Measurements from ENCODE around the gene CREBBP. TPM values are rescaled to one million over a fixed set of nuclear protein-coding genes. Genes with fewer than 3 reads are reported as not detected.

The CREBBP gene
- total RNA-seq, 1 donor from 2014 or later: 35.3 TPM

DNA sequence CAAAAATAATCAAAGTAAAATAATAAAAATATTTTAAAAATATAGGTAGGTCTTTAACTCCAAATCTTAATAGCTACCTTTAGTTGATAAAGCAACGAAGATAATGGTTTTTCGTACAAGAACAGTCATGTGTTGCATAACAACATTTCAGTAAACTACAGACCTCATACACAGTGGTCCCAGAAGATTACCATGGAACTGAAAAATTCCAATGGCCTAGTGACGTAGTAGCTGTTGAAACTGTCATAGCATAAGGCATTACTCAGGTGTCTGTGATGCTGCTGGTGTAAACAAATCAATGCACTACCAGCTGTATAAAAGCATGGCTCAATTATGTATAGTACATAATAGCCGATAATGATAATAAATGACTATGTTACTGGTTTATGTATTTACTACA lies 43.9 kb downstream of the CREBBP start:
- DNase-seq (no peak), ATAC-seq (ENCODE audit: poor library complexity) (no peak)
- intact Hi-C loops (cut with DNase I): no loop called here

DNA sequence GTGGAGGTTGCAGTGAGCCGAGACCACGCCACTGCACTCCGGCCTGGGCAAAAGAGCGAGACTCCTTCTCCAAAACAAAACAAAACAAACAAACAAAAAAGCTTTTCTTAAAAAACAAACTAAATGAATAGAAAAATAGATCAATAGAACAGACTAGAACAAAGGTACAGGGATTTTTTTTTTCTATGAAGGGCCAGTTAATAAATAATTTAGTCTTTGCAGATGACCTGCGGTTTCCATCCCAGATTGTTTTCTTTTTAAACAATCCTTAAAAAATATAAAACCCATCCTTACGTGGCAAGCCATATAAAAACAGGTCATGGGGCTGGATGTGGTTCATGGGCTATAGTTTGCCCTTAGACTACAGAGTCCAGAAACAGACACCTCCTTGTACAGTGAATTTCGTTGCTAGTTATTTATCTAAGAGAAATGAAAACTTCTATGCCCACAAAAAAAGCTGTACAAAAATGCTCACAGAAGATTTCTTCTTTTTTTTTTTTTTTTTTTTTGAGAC lies 45.4 kb downstream of the CREBBP start:
- ATAC-seq (ENCODE audit: poor library complexity) (no peak), DNase-seq (no peak)
- intact Hi-C loops (cut with DNase I): no loop called here

DNA sequence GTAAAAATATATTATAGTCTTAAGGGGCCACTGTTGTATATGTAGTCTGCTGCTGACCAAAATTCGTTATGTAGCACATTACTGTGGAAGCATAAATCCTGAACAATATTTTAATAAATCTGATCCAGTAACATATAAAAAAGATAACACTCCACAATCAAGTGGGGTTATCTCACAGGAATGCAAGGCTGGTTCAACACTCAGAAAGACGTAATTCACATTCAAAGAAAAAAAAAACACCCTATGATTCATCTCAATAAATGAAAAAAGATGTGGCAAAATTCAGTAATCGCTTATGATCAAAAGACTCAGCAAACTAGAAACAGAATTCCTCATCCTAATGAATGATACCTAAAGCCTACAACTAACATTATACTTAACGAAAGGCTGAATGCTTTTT lies 47.8 kb downstream of the CREBBP start:
- intact Hi-C loops (cut with DNase I): no loop called here
- no peak for ATAC-seq (ENCODE audit: poor library complexity)

DNA sequence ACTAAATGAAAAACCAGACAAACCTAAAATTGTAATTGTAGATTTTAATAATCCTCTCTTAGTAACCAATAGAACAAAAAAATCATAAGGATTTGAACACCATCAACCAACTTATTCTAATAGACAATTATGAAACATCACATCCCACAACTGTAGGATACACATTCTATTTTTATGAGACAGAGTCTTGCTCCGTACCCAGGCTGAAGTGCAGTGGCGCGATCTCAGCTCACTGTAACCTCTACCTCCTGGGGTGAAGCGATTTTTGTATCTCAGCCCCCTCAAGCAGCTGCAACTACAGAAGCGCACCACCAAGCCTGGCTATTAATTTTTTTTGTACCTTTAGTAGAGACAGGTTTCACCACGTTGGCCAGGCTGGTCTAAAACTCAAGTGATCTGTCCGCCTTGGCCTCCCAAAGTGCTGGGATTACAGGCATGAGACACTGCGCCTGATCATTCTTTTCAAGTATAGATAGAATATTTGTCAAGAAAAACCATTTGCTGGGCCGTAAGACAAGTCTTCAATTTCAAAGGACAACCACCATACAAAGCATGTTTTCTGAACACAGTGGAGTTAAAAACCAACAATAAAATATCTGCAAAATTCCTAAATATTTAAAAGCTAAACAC lies 49.8 kb downstream of the CREBBP start:
- intact Hi-C loops (cut with DNase I): no loop called here
- DNase-seq (no peak), ATAC-seq (ENCODE audit: poor library complexity) (peak; percentile 47)

More for the DNA sequence above, 47.8 kb downstream of the CREBBP start:
- no peak for DNase-seq

DNA sequence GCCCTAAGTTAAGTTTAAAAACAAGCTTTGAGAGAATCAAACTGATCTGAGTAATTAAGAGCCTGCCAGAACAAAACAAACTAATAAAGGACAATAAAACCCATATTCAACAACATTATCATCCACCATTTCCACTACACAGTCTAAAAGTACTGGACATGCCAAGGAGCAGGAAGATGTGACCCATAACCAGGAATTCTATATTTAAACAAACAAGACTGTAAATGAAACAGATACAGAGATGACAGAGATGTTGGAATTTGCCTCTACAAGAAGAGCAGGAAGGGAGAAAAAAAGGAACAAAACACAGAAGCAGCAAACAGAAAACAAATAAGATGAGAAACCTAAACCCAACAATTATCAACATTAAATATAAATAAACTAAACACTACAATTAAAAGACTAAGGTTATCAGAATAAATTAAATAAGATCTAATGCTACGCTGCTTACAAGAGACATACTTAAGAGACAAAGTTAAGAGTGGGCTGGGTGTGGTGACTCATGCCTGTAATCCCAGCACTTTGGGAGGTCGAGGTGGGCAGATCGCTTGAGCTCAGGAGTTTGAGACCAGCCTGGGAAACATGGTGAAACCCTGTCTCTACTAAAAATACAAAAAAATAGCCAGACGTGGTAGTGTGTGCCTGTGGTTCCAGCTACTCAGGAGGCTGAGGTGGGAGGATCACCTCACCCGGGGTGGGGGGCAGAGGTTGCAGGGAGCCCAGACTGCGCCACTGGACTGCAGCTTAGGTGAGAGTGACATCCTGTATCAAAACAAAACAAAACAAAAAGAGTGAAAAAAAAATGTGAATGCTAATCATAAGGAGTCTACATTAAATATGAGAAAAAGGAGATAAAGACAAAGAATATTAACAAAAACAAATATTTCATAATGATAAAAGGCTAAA lies 50.6 kb downstream of the CREBBP start:
- intact Hi-C loops (cut with DNase I): no loop called here
- DNase-seq: no peak
- no peak for ATAC-seq (ENCODE audit: poor library complexity)

DNA sequence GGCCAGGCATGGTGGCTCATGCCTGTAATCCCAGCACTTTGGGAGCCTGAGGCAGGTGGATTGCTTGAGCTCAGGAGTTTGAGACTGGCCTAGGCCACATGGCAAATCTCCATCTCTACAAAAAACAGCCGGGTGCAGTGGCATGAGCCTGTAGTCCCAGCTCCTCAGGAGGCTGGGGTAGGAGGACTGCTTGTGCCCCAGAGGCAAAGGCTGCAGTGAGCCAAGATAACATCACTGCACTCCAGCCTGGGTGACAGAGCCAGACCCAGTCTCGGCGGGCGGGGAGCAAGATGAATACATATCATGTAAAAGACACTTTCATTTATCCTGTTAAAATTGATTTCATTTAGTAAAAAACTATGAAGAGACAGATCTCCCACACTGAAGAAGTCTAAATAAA lies 54.6 kb downstream of the CREBBP start:
- intact Hi-C loops (cut with DNase I): no loop called here
- ATAC-seq (ENCODE audit: poor library complexity): no peak
- no peak for DNase-seq

DNA sequence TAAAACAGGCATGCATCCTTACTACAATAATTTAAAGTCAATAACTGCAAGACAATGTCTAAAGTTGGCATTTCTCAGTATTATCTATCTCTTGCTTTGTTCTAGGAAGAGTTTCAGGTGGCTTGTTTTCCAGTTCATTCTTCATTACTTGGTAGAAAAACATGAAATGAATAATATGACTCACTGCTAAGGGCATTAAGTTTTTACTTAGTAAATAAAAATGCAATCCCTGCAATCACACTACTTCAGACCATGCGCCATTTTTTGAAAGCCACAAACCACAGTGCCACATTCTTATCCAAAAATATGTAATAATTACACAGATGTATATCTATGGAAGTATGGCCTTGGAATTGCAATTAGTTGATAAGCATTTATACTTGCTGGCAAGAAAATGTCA lies 55.4 kb downstream of the CREBBP start:
- ATAC-seq (ENCODE audit: poor library complexity): no peak
- intact Hi-C loops (cut with DNase I): no loop called here
- DNase-seq: no peak

DNA sequence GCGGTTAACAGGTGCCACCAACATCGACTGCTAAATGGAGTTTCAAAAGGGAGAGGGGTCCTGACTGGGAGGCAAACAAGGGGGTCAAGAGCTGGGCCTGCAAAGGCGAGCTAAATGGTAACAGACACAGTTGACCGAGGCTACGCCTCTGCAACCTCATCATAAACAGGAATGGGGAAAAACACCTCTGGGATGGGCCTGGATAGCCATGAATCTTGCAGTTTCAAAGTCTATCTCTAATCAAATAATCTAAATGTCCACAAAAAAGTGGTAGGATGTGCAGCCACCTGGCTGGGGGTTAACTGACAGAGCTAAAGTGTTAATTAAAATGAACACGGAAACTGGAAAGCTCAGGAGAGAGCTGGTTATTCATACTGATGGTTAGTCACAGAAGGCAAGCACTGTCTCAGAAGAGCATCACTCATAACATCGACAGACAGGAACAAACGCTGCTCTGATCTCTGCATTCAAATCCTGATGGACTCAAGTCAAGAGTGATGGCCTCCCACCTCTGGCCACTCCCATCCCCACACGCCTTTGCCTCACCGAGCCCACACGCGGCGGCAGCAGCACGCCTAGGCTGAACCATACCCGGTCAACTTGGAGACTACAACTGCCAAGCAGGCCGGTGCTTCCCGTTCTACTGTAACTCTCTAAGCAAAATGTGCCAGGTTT lies 56.3 kb downstream of the CREBBP start:
- no peak for ATAC-seq (ENCODE audit: poor library complexity)
- DNase-seq: no peak
- intact Hi-C loops (cut with DNase I): loop anchor here (5.0 kb wide), 1 partner anchor 48 kb away; no protein-coding TSS in a partner anchor

DNA sequence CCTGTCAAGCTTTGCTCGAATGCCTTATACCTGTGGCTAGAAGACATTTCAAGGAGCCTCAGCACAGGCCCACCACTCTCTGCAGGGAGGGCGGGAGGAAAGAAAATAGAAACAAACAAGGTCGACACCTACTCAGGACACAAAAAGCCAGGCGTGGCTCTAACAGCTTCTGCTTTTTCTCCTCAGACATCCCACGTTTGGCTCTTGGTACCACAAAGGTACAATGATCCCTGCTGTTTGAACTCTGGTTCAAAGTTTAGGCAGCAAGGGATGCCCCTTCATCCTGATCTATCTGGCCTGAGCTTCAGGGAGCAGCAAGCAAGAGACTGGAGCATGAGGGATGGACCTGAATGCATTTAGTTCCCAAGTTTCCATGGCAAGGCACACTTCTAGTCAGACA lies 57.1 kb downstream of the CREBBP start:
- ATAC-seq (ENCODE audit: poor library complexity) (no peak), DNase-seq (no peak)
- intact Hi-C loops (cut with DNase I): loop anchor here (5.0 kb wide), 1 partner anchor 49 kb away; no protein-coding TSS in a partner anchor

DNA sequence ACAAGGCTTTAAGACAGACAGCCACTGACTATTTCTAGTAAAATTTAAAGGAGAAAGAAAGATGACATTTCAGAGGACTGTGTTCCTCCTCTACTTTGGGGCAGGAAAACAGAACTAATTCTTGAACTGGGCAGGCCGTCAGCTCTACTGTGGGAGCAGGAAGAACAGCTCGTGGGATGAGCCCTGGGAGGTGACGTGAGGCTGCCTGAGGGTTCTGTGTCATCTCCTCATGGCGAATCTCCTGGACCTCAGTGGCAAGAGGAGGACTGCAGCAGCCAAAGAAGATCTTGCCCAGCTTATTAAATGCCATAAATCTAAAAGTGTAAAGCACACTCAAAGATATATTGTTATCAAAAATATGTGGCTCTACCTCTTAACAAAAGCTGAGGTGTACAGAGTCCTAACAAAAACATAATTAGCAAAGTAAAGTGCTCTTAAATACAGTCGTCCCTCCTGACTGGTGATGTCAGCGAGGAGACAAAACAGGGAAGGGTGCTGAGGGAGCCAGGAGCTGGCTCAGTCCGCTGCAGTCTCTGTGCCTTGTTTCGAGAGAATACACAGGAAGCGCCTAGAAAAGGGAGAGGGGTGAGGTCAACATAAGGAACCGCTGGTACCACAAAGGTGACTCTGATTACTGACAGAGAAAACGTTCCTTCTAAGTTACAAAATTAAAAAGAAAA lies 58.0 kb downstream of the CREBBP start:
- ATAC-seq (ENCODE audit: poor library complexity) (peak; percentile 39), DNase-seq (no peak)

DNA sequence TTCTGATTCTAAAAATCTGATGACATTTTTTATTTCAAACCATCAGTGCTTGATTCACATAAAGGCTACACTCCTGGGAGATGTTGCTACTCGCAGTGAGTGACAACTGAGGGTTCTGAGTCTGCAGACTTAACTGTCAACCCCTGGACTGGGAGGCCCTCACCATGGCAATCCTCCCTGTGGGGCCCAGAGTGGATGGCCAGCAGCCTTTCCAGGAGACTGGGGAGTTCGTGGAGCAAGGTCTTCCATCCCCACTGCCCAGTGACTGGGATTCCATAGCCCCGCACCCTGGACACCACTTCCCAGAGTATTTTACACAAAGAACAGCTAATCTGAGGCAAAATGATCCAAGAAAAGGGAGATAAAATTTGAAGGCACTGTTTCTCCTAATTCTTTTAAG lies 59.3 kb downstream of the CREBBP start:
- ATAC-seq (ENCODE audit: poor library complexity) (no peak), DNase-seq (no peak)
- intact Hi-C loops (cut with DNase I): loop anchor here (5.0 kb wide), 1 partner anchor 51 kb away; no protein-coding TSS in a partner anchor

More for the DNA sequence above, 58.0 kb downstream of the CREBBP start:
- intact Hi-C loops (cut with DNase I): loop anchor here (5.0 kb wide), 1 partner anchor 50 kb away; no protein-coding TSS in a partner anchor

DNA sequence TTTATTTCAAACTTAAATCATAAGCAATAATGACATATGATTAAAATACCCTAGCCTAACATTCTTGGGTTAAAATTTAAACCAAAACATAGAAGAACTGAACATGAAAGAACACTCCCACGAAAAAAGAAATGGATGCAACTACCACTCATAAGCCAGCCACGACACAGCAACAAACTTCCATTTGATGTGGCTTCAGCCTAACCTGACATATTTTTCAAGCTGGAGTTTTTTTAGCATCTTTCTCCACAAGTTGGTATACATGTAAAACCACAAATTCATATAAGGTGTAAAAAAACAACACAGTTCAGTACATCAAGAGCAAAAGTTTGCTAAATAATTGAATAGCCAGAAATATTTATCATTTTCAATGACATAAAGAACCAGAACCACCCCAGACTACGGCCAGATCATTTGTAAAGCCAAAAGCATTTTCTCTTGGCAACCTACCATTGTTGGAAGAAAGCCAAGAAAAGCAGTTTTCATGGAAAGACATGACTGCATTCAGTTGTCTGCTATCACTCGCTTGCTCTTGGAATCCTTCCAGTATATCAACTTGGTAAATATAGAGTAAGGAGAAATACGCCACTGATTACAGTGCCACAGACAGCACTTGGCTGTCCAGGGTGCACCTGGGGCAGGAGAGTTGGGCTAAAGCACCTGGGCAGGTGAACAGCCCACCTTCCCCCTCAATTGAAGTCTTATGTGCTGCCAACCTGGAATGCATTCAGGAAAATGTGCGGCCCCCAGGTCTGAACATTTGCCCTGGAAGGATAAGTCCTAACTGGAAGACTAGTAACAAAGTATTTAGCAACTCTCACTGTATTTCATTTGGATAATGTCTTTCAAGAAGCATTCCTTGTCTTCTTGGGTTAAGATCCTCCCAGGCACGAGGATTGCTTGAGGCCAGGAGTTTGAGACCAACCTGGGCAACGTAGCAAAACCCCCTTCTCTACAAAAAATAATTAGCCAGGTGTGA lies 60.5 kb downstream of the CREBBP start:
- ATAC-seq (ENCODE audit: poor library complexity) (peak; percentile 79), DNase-seq (no peak)
- intact Hi-C loops (cut with DNase I): loop anchor here (5.0 kb wide), 1 partner anchor 52 kb away; no protein-coding TSS in a partner anchor

DNA sequence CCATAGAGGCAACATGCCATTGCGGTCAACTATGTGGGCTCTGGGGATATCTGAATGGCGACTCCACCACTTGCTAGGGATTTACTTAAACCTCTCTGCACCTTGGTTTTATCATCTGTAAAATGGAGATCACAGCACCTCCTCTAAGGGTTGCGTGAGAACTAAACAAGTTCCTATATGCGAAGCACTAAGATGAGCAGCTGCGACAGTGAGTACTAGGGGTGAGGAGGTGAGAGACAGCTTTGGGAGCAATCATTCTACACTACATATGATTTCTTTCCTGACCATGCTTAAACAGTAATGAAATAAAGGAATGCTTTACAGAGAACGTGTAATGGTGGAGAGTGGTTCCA lies 61.4 kb downstream of the CREBBP start:
- intact Hi-C loops (cut with DNase I): no loop called here
- DNase-seq (no peak), ATAC-seq (ENCODE audit: poor library complexity) (no peak)

DNA sequence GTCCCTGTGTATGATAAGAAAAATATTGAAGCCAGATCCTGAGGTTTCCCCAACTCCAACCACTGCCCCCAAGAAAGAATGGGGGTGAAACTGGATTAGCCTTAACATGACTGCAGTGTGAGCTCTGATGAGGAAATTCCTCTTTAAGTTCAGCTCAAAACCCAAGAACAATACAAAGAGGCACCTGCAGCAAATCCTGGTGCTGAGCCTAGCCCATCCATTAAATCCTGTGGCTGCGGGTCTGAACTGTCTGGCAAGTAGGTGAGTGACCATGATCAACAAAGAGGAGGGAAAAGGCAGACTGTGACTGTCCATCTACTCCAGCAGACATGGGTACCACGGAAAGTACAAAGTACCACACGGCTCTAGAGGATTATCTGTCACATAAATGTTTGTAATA lies 64.2 kb downstream of the CREBBP start:
- DNase-seq (no peak), ATAC-seq (ENCODE audit: poor library complexity) (no peak)
- intact Hi-C loops (cut with DNase I): no loop called here

DNA sequence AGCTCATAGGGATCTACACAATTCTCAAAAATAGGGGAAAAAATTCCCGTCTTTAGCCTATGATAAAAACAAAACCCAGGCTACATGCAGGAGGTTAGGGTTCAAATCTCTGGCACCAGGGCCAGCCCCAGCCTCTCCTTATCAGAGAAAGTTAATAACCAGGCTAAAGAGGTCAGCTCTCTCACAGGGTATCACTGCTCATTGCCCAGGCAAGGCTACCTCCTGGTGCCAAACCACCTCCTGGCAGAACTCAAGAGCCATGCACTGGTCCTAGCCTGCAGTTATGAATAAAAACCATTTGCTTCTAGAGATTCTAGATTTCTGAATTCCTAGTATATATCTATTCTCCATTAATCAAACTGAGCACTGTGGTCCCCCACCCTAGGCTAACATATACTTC lies 65.8 kb downstream of the CREBBP start:
- peak; percentile 75 for ATAC-seq (ENCODE audit: poor library complexity)

DNA sequence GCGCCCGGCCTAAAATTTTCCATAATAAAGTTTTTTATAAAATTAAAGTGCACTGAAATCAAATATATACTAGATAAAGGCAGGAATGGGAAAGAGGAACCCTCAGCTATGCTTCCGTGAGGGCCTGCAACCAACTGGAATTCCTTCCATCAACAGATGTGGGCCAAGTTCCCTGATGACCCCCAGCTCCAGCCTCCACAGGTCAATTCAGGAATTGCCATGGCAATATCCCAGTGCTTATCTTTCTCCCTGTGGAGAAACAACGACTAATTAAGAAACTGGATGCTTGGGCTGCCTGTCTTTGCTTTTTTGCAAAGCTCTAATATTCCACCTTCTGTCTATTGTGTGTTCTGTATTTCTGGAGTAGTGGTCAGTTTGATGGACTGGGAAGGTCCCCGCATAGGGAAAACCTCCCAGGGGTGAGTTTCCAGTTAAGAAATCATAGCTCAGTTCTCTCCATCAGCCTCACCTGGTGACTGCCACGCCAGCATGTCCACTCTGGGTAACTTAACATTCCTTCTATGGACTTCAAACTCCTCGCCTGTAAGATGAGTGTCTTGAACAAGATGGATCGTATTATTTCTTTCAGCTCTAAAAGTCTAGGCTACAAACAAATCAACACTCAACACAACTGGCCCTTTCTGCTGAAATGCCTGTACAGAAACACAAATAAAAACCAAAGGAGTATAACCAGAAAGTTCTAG lies 67.9 kb downstream of the CREBBP start:
- no peak for DNase-seq
- intact Hi-C loops (cut with DNase I): no loop called here
- ATAC-seq (ENCODE audit: poor library complexity): no peak

More for the DNA sequence above, 65.8 kb downstream of the CREBBP start:
- intact Hi-C loops (cut with DNase I): no loop called here
- DNase-seq: no peak

DNA sequence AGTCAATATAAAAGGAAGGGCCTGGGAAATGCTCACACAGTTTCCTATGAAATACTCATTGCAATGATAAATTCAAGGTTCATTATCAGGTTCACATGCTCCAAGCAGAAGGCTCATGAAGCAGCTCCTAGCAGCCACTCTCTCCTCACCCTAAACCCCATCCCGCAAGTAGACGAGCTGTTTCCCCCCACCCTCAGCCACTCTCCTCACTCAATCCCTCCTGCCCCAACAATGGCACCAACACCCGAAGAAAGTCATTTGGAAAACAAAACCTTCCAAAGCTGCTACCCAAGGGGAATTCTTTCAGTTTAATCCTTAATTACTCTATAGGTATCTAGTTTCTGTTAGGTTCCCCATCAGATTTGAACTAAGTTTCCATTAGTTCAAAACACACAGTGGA lies 69.7 kb downstream of the CREBBP start:
- no peak for DNase-seq
- intact Hi-C loops (cut with DNase I): no loop called here
- ATAC-seq (ENCODE audit: poor library complexity): no peak
